Measurements from ENCODE around the gene LGALS4.

- no peak for TF ChIP-seq CTCF (conservative IDR thresholded peaks at IDR 0.05; ENCODE audit: low read length)
- TF ChIP-seq EZH2phosphoT487 (IDR thresholded peaks at IDR 0.05; ENCODE audit: borderline replicate concordance), result no peak
Measured at GRCh38 chr19:38795549-38795948, 17.2 kb downstream of the LGALS4 start.
